Esophagus muscularis mucosa (tissue), 4 donors: Measurements from ENCODE around the gene ALOX15B. TPM values are rescaled to one million over a fixed set of nuclear protein-coding genes. Genes with fewer than 3 reads are reported as not detected.
"Not testable (repeated sequence)": the region's sequence is repeated elsewhere in the genome, so short reads cannot be mapped to it uniquely, and the experiment has no call there.

Experiments
- DNase-seq: peaks from one replicate; pipeline ENCODE4 v3.0.0-alpha.2; 2017; ENCODE audit errors: extremely low spot score
- H3K27ac ChIP-seq, 4 donors: fragments of 200-600 bp; sonication (generic); replicated peaks in 1 of 4; 1 replicate in 3 of 4; 2 replicates in 1 of 4; pipeline ENCODE4 v1.5.1; 2016 to 2019; ENCODE audit warnings: mild to moderate bottlenecking in 1 of 4
- H3K27me3 ChIP-seq, 4 donors: fragments of 200-600 bp; sonication (generic); one replicate each; pipeline versions ENCODE4 v1.5.1 to v1.6.0; 2016 to 2019
- H3K36me3 ChIP-seq, 4 donors: fragments of 200-600 bp; sonication (generic); one replicate each; pipeline ENCODE4 v1.5.1; 2016 to 2019
- H3K4me1 ChIP-seq, 4 donors: fragments of 200-600 bp; sonication (generic); one replicate each; pipeline ENCODE4 v1.5.1; 2016 to 2019
- H3K4me3 ChIP-seq, 4 donors: fragments of 200-600 bp; sonication (generic); 1 replicate in 2 of 4; 2 replicates in 2 of 4; pipeline ENCODE4 v1.5.1; 2016 to 2019; ENCODE audit warnings: mild to moderate bottlenecking in 4 of 4, moderate library complexity in 1 of 4
- H3K9me3 ChIP-seq, 4 donors: fragments of 200-600 bp; sonication (generic); 1 replicate in 3 of 4; 2 replicates in 1 of 4; pipeline ENCODE4 v1.5.1; 2016 to 2019
- EP300 ChIP-seq: sonication (generic); formaldehyde crosslinking; IDR thresholded peaks from one replicate; pipeline ENCODE4 v1.6.1; 2017; ENCODE audit warnings: antibody characterized with exemption
- POLR2A ChIP-seq: fragments of 450-650 bp; IDR thresholded peaks from one replicate; pipeline ENCODE4 v1.6.1; 2017; ENCODE audit warnings: antibody characterized with exemption, moderate library complexity, mild to moderate bottlenecking, low read depth
- POLR2AphosphoS5 ChIP-seq, 2 donors: sonication (generic); formaldehyde crosslinking; IDR thresholded peaks; one replicate each; pipeline ENCODE4 v1.6.1; 2017; ENCODE audit warnings: antibody characterized with exemption in 2 of 2
- WGBS: methylation state at CpG from one replicate; pipeline ENCODE4 v1.1.5; 2018; 5-methylcytosine and 5-hydroxymethylcytosine counted together
- intact Hi-C: fragments of 100-400 bp; cut with DNase I; formaldehyde crosslinking; loops from one replicate; pipeline ENCODE4 v1.15.1; 2023
- total RNA-seq, 4 donors: library from RNA; depleted of rRNA; stranded (reverse); fragments of >200 nt; gene quantifications; one replicate each; pipeline versions ENCODE4 v1.1.0 to v1.2.1, GENCODE V29; 2016
- TF ChIP-seq, protein P1 (sequence below), 3 experiments: fragments of 200-600 bp in 2 of 3; fragments of 450-650 bp in 1 of 3; sonication (generic) in 2 of 3; IDR thresholded peaks; one replicate each; pipeline ENCODE4 v1.5.1; 2017 to 2019; ENCODE audit warnings: antibody characterized with exemption in 3 of 3, mild to moderate bottlenecking in 2 of 3, moderate library complexity in 1 of 3

Gene ALOX15B
- total RNA-seq, 4 donors from 2014 or later, result 1.3 to 3.7 (median 2.0) TPM

DNA sequence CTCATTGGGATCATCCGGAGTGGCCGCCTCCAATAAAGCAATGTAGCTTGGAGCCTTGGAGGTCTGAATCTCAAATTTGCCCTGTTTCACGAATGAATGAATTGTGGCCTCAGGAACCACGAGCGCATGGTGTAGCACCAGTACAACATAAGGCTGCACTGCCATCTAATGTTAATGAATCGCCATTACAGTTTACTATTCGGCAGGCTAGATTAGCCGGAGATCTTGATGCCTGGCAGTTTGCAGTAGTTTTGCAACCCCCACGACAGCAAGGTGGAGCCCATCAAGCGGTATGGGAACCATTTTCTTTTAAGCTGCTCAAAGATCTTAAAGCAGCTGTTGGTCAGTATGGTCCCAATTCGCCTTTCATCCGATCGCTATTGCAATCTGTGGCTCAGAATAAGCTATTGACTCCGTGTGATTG lies 18.8 kb downstream of the ALOX15B start:
- Histone ChIP-seq H3K27me3 (peaks cover 3 to 74% (median 29%) of the 10 kb centered on the region in 4 donors), H3K36me3 (no peaks in the 10 kb centered on the region), H3K4me3 (no peak overlapping the region), H3K4me1 (peaks cover 5 to 17% (median 11%) of the 10 kb centered on the region in 4 donors), H3K27ac (no peak overlapping the region), H3K9me3 (no peaks in the 10 kb centered on the region)
- no peak for TF ChIP-seq EP300
- no peak for TF ChIP-seq POLR2A
- TF ChIP-seq, protein P1, sequence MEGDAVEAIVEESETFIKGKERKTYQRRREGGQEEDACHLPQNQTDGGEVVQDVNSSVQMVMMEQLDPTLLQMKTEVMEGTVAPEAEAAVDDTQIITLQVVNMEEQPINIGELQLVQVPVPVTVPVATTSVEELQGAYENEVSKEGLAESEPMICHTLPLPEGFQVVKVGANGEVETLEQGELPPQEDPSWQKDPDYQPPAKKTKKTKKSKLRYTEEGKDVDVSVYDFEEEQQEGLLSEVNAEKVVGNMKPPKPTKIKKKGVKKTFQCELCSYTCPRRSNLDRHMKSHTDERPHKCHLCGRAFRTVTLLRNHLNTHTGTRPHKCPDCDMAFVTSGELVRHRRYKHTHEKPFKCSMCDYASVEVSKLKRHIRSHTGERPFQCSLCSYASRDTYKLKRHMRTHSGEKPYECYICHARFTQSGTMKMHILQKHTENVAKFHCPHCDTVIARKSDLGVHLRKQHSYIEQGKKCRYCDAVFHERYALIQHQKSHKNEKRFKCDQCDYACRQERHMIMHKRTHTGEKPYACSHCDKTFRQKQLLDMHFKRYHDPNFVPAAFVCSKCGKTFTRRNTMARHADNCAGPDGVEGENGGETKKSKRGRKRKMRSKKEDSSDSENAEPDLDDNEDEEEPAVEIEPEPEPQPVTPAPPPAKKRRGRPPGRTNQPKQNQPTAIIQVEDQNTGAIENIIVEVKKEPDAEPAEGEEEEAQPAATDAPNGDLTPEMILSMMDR (IDR thresholded peaks at IDR 0.05), result peak; percentile 76 to 82 (median 77)
- TF ChIP-seq POLR2AphosphoS5 (IDR thresholded peaks at IDR 0.05), result peak in 1 of 2 donors; percentile 17
- intact Hi-C loops, result loop anchor here (5.0 kb wide), 3 partner anchors 65 to 195 kb away; no protein-coding TSS in a partner anchor
- no peak for DNase-seq
- 14% methylated on average over 11 of the region's 14 CpGs for WGBS

DNA sequence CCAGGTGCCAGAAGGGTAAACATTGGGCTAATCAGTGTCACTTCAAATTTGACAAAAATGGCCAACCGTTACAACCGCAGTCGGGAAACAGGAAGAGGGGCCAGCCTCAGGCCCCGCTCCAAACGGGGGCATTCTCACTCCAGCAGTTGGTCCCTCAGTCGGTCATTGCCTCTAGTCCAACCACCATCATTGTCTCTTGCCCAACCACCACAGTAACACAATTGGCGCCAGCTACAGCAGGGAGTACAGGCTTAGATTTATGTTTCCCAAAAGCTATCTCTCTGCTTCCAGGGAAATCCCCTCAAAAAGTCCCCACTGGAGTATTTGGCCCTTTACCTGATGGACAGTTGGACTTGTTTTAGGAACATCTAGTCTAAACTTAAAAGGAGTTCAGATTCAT lies 20.3 kb downstream of the ALOX15B start:
- H3K27me3 ChIP-seq, result peaks cover 3 to 88% (median 38%) of the 10 kb centered on the region in 4 donors

DNA sequence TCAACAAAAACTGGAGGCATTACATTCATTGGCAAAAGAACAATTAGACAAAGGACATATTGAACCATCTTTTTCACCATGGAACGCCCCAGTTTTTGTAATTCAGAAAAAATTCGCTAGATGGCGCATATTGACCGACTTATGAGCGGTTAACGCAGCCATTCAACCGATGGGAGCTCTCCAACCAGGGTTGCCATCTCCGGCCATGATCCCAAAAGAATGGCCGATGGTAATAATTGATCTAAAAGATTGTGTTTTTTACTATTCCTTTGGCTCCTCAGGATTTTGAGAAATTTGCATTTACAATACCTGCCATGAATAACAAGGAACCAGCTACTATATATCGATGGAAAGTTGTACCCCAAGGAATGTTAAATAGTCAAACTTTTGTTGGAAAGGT lies 21.4 kb downstream of the ALOX15B start:
- Histone ChIP-seq H3K4me1 (peaks cover 8 to 28% (median 17%) of the 10 kb centered on the region in 4 donors), H3K27ac (no peak overlapping the region), H3K4me3 (no peak overlapping the region), H3K9me3 (no peaks in the 10 kb centered on the region), H3K27me3 (peaks cover 3 to 95% (median 38%) of the 10 kb centered on the region in 4 donors), H3K36me3 (no peaks in the 10 kb centered on the region)
- intact Hi-C loops, result loop anchor here (2.0 kb wide), 1 partner anchor 19 kb away; no protein-coding TSS in a partner anchor
- 5% methylated on average over 10 of the region's 10 CpGs for WGBS
- DNase-seq, result no peak
- TF ChIP-seq POLR2A, result no peak
- TF ChIP-seq POLR2AphosphoS5 (IDR thresholded peaks at IDR 0.05), result no peak
- TF ChIP-seq, protein P1 (IDR thresholded peaks at IDR 0.05), result peak; percentile 73 to 89 (median 79)

More for the DNA sequence above, 20.3 kb downstream of the ALOX15B start:
- Histone ChIP-seq H3K9me3 (no peaks in the 10 kb centered on the region), H3K27ac (no peak overlapping the region), H3K4me1 (peaks cover 8 to 28% (median 17%) of the 10 kb centered on the region in 4 donors), H3K36me3 (no peaks in the 10 kb centered on the region), H3K4me3 (no peak overlapping the region)
- WGBS, result 22% methylated on average over 7 of the region's 7 CpGs
- DNase-seq, result no peak
- TF ChIP-seq POLR2AphosphoS5 (IDR thresholded peaks at IDR 0.05) (no peak), EP300 (no peak), POLR2A (no peak)
- TF ChIP-seq, protein P1 (IDR thresholded peaks at IDR 0.05), result no peak
- intact Hi-C loops, result loop anchor here (5.0 kb wide), 3 partner anchors 67 to 197 kb away; no protein-coding TSS in a partner anchor

DNA sequence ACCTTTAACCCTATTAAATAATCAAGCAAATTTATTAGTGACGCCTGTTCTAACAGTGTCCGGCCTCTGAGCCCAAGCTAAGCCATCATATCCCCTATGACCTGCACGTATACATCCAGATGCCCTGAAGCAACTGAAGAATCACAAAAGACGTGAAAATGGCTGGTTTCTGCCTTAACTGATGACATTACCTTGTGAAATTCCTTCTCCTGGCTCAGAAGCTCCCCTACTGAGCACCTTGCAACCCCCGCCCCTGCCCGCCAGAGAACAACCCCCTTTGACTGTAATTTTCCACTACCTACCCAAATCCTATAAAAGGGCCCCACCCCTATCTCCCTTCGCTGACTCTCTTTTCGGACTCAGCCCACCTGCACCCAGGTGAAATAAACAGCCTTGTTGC lies 23.0 kb downstream of the ALOX15B start:
- not testable (repeated sequence) for DNase-seq, H3K9me3 ChIP-seq, H3K27ac ChIP-seq, H3K4me3 ChIP-seq, H3K36me3 ChIP-seq
- Histone ChIP-seq H3K27me3 (peaks cover 0 to 86% (median 38%) of the 10 kb centered on the region in 4 donors), H3K4me1 (peaks cover 8 to 28% (median 17%) of the 10 kb centered on the region in 4 donors)
- intact Hi-C loops, result loop anchor here (2.0 kb wide), 1 partner anchor 17 kb away; no protein-coding TSS in a partner anchor
- WGBS, result 50% methylated on average over 8 of the region's 8 CpGs

DNA sequence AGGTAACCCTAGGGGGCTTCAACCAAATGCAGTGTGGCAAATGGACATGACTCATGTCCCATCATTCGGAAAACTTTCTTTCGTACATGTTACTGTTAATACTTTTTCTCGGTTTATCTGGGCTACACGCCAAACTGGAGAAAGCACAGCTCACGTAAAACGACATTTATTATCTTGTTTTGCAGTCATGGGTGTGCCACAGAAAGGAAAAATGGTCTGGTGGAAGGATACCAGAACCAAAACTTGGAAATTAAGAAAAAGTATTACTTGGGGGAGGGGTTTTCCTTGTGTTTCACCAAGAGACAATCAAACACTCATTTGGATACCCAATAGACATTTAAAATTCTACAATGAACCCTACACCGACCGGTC lies 23.6 kb downstream of the ALOX15B start:
- 19% methylated on average over 8 of the region's 8 CpGs for WGBS
- Histone ChIP-seq H3K4me1 (peaks cover 6 to 26% (median 16%) of the 10 kb centered on the region in 4 donors), H3K36me3 (no peaks in the 10 kb centered on the region), H3K4me3 (peak overlapping the region in 3 of 4 donors; percentile 10 to 16 (median 15)), H3K9me3 (no peaks in the 10 kb centered on the region), H3K27me3 (peaks cover 0 to 81% (median 38%) of the 10 kb centered on the region in 4 donors), H3K27ac (no peak overlapping the region)
- TF ChIP-seq POLR2AphosphoS5 (IDR thresholded peaks at IDR 0.05) (no peak), EP300 (no peak), POLR2A (no peak)
- TF ChIP-seq, protein P1 (IDR thresholded peaks at IDR 0.05), result no peak
- no peak for DNase-seq
- intact Hi-C loops, result no loop called here
